CD14-positive monocyte (primary cell): Measurements from ENCODE around the gene SLC22A12. TPM values are rescaled to one million over a fixed set of nuclear protein-coding genes. Genes with fewer than 3 reads are reported as not detected.

Experiments
- DNase-seq, 3 donors: peaks; one replicate each; pipeline ENCODE4 v3.0.0-alpha.2; 2011 to 2022
- H2AFZ ChIP-seq: 2 replicates; pipeline ENCODE4 v1.6.0; 2012; ENCODE audit warnings: mild to moderate bottlenecking, low read depth, low read length, inconsistent platforms; ENCODE audit not compliant: insufficient read depth, poor library complexity, severe bottlenecking
- H3K27ac ChIP-seq, 2 donors: 1 replicate in 1 of 2; 2 replicates in 1 of 2; pipeline ENCODE4 v1.5.1; 2012 to 2013; ENCODE audit warnings: low read length in 2 of 2, control low read depth in 1 of 2, inconsistent platforms in 1 of 2, low read depth in 1 of 2, mild to moderate bottlenecking in 1 of 2
- H3K27me3 ChIP-seq, 2 donors: one replicate each; pipeline versions ENCODE4 v1.6.0 to v1.6.1; 2011 to 2013; ENCODE audit warnings: low read length in 2 of 2; ENCODE audit not compliant: control insufficient read depth in 2 of 2, insufficient read depth in 2 of 2
- H3K36me3 ChIP-seq, 2 donors: replicated peaks in 1 of 2; 1 replicate in 1 of 2; 2 replicates in 1 of 2; pipeline versions ENCODE4 v1.5.1 to v1.6.1; 2012 to 2013; ENCODE audit warnings: low read length in 2 of 2, control low read depth in 1 of 2, inconsistent platforms in 1 of 2, mild to moderate bottlenecking in 1 of 2; ENCODE audit not compliant: insufficient read depth in 2 of 2, control insufficient read depth in 1 of 2
- H3K4me1 ChIP-seq, 2 donors: 1 replicate in 1 of 2; 2 replicates in 1 of 2; pipeline versions ENCODE4 v1.5.1 to v1.6.1; 2012 to 2013; ENCODE audit warnings: low read length in 2 of 2, control low read depth in 1 of 2, inconsistent platforms in 1 of 2, mild to moderate bottlenecking in 1 of 2, moderate library complexity in 1 of 2; ENCODE audit not compliant: insufficient read depth in 2 of 2, control insufficient read depth in 1 of 2
- H3K4me2 ChIP-seq: replicated peaks from 2 replicates; pipeline ENCODE3; 2012; ENCODE audit warnings: low read length, moderate library complexity, mild to moderate bottlenecking; ENCODE audit not compliant: poor library complexity, severe bottlenecking; ENCODE audit errors: extremely low read depth
- H3K4me3 ChIP-seq, 3 experiments: fragments of 200-600 bp in 1 of 3; sonication (generic) in 1 of 3; replicated peaks in 1 of 3; 1 replicate in 2 of 3; 2 replicates in 1 of 3; pipeline ENCODE4 v1.5.1; 2011 to 2013; ENCODE audit warnings: low read length in 3 of 3, mild to moderate bottlenecking in 3 of 3, control low read depth in 2 of 3, low read depth in 2 of 3, inconsistent platforms in 1 of 3, moderate library complexity in 1 of 3
- H3K79me2 ChIP-seq: 2 replicates; pipeline ENCODE4 v1.6.0; 2012; ENCODE audit warnings: mild to moderate bottlenecking, control low read depth, inconsistent platforms, low read length, moderate library complexity; ENCODE audit not compliant: insufficient read depth
- H3K9ac ChIP-seq: 2 replicates; pipeline ENCODE4 v1.6.0; 2017; ENCODE audit warnings: low read length, mild to moderate bottlenecking; ENCODE audit not compliant: insufficient read depth, poor library complexity, severe bottlenecking
- H3K9me3 ChIP-seq, 2 donors: replicated peaks in 1 of 2; 1 replicate in 1 of 2; 2 replicates in 1 of 2; pipeline versions ENCODE4 v1.5.1 to v1.6.1; 2012 to 2013; ENCODE audit warnings: low read length in 2 of 2, control low read depth in 1 of 2; ENCODE audit not compliant: control insufficient read depth in 1 of 2, insufficient read depth in 1 of 2
- H4K20me1 ChIP-seq: 2 replicates; pipeline ENCODE4 v1.6.0; 2012; ENCODE audit warnings: mild to moderate bottlenecking, low read length, control low read depth, moderate library complexity; ENCODE audit not compliant: insufficient read depth
- H3K27ac Mint-ChIP-seq, 7 donors: one replicate each; pipeline ENCODE4 v1.8.0; 2020; ENCODE audit warnings: mild to moderate bottlenecking in 7 of 7, mixed read lengths in 7 of 7, moderate library complexity in 6 of 7, inconsistent platforms in 2 of 7
- H3K27me3 Mint-ChIP-seq, 3 donors: one replicate each; pipeline ENCODE4 v1.8.0; 2021 to 2022; ENCODE audit warnings: low read depth in 3 of 3, mild to moderate bottlenecking in 3 of 3, mixed read lengths in 3 of 3, moderate library complexity in 3 of 3, inconsistent platforms in 1 of 3
- H3K36me3 Mint-ChIP-seq, 2 donors: one replicate each; pipeline ENCODE4 v1.8.0; 2020; ENCODE audit warnings: mixed read lengths in 2 of 2, inconsistent platforms in 1 of 2, mild to moderate bottlenecking in 1 of 2
- H3K4me1 Mint-ChIP-seq: one replicate; pipeline ENCODE4 v1.8.0; 2020; ENCODE audit warnings: mild to moderate bottlenecking, mixed read lengths
- H3K4me3 Mint-ChIP-seq, 2 donors: one replicate each; pipeline ENCODE4 v1.8.0; 2020; ENCODE audit warnings: mild to moderate bottlenecking in 2 of 2, mixed read lengths in 2 of 2, moderate library complexity in 1 of 2
- H3K9me3 Mint-ChIP-seq, 7 donors: one replicate each; pipeline ENCODE4 v1.8.0; 2020 to 2022; ENCODE audit warnings: mixed read lengths in 7 of 7, mild to moderate bottlenecking in 6 of 7, moderate library complexity in 6 of 7, inconsistent platforms in 2 of 7
- WGBS: methylation state at CpG from one replicate; pipeline ENCODE4 v1.1.5; 2013; ENCODE audit warnings: missing lambda C conversion rate; ENCODE audit not compliant: insufficient coverage; 5-methylcytosine and 5-hydroxymethylcytosine counted together
- intact Hi-C, 2 donors: fragments of 100-400 bp; cut with micrococcal nuclease; formaldehyde crosslinking; loops; one replicate each; pipeline versions ENCODE4 v1.15.0 to v1.15.1; 2023
- polyA plus RNA-seq, 3 donors: library from polyadenylated mRNA; depleted of rRNA in 1 of 3; unstranded in 2 of 3; stranded (reverse) in 1 of 3; fragments of 300-500 nt in 2 of 3; fragments of >200 nt in 1 of 3; fragmentation: Illumina TruSeq in 2 of 3; gene quantifications; 1 replicate in 2 of 3; 2 replicates in 1 of 3; pipeline ENCODE4 v1.2.3, GENCODE V29; 2012 to 2021
- TF ChIP-seq, protein P1 (sequence below): fragments of 200-600 bp; IDR thresholded peaks from one replicate; pipeline ENCODE4 v1.8.0; 2022; ENCODE audit warnings: antibody characterized with exemption, mild to moderate bottlenecking

SLC22A12 gene
- polyA plus RNA-seq, 3 donors: not detected

DNA sequence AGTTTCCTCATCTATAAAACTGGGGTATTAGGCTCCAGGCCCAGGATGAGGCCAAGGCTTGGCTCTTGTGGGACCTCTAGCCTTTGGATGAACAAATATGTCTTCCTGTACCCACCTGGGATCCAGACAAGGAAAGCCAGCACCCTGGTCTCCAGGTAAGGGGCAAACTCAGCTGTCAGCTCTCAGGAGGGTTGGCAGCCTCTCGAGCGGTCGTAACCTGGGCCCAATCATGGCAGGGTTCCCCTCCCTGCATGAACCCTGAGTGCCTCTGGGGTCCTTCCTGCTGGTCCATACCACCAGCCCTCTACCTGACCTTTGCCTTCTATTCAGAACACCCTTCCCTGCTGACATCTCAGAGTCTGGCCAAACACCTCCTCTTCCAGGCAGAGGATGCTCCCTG, 19.6 kb downstream of the SLC22A12 start:
- H3K4me3 ChIP-seq: no peak overlapping the region
- Mint-ChIP-seq H3K36me3 (no peaks in the 10 kb centered on the region), H3K9me3 (no peaks in the 10 kb centered on the region), H3K27ac (peak overlapping the region in 1 of 7 donors; percentile 58), H3K4me3 (no peak overlapping the region), H3K4me1 (peaks cover 26% of the 10 kb centered on the region), H3K27me3 (peaks cover 4 to 9% (median 5%) of the 10 kb centered on the region in 3 donors)
- intact Hi-C loops: no loop called here
- H3K27me3 ChIP-seq: no peaks in the 10 kb centered on the region
- no peak overlapping the region for H3K4me2 ChIP-seq
- H3K9ac ChIP-seq: no peak overlapping the region
- H3K79me2 ChIP-seq: no peaks in the 10 kb centered on the region
- TF ChIP-seq, protein P1, sequence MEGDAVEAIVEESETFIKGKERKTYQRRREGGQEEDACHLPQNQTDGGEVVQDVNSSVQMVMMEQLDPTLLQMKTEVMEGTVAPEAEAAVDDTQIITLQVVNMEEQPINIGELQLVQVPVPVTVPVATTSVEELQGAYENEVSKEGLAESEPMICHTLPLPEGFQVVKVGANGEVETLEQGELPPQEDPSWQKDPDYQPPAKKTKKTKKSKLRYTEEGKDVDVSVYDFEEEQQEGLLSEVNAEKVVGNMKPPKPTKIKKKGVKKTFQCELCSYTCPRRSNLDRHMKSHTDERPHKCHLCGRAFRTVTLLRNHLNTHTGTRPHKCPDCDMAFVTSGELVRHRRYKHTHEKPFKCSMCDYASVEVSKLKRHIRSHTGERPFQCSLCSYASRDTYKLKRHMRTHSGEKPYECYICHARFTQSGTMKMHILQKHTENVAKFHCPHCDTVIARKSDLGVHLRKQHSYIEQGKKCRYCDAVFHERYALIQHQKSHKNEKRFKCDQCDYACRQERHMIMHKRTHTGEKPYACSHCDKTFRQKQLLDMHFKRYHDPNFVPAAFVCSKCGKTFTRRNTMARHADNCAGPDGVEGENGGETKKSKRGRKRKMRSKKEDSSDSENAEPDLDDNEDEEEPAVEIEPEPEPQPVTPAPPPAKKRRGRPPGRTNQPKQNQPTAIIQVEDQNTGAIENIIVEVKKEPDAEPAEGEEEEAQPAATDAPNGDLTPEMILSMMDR: no peak
- DNase-seq: no peak
- 91% methylated on average over 3 of the region's 3 CpGs for WGBS
- peaks cover 14 to 16% of the 10 kb centered on the region in 2 donors for H3K4me1 ChIP-seq
- H3K27ac ChIP-seq: no peak overlapping the region
- no peaks in the 10 kb centered on the region for H3K36me3 ChIP-seq
- H3K9me3 ChIP-seq: no peaks in the 10 kb centered on the region
- H4K20me1 ChIP-seq: no peaks in the 10 kb centered on the region
- H2AFZ ChIP-seq: no peak overlapping the region

DNA sequence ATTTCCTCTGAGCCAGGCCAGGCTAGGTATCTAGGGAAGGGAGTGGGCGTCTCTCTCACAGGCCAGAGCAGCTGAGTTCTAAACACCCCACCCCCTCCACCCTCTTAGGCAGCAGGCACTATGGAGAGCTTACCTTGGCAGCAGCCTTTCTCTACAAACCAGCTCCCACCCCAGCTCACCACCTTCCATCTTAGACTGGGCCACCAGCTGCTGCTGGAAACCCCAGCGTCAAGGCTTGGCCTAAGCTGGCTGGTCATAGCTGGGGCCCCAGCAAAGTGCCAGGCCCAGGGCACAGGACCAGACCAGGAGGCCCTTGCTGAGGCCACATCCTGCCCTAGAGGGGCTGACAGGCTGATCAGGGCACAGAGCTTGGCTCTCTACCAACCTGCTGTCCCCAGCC, 20.2 kb downstream of the SLC22A12 start:
- intact Hi-C loops: no loop called here
- Mint-ChIP-seq H3K27ac (no peak overlapping the region), H3K27me3 (peaks cover 3 to 9% (median 5%) of the 10 kb centered on the region in 3 donors)

More for the DNA sequence above, 20.2 kb downstream of the SLC22A12 start:
- DNase-seq: no peak
- no peak overlapping the region for H3K4me3 ChIP-seq
- H4K20me1 ChIP-seq: no peaks in the 10 kb centered on the region
- H2AFZ ChIP-seq: peak overlapping the region; percentile 72
- no peak overlapping the region for H3K27ac ChIP-seq
- H3K4me1 ChIP-seq: peaks cover 14 to 16% of the 10 kb centered on the region in 2 donors
- no peaks in the 10 kb centered on the region for H3K27me3 ChIP-seq
- Mint-ChIP-seq H3K9me3 (no peaks in the 10 kb centered on the region), H3K36me3 (no peaks in the 10 kb centered on the region), H3K4me1 (peaks cover 26% of the 10 kb centered on the region), H3K4me3 (no peak overlapping the region)
- no peak overlapping the region for H3K4me2 ChIP-seq
- no peak overlapping the region for H3K9ac ChIP-seq
- no peaks in the 10 kb centered on the region for H3K79me2 ChIP-seq
- 74% methylated on average over 1 of the region's 2 CpGs for WGBS
- TF ChIP-seq, protein P1: no peak
- H3K9me3 ChIP-seq: no peaks in the 10 kb centered on the region
- no peaks in the 10 kb centered on the region for H3K36me3 ChIP-seq
